ENCODE measurements around the gene TMCC2. TPM values are rescaled to one million over a fixed set of nuclear protein-coding genes. Genes with fewer than 3 reads are reported as not detected.

TMCC2 gene
- total and polyA plus RNA-seq, 2 of the 4 experiments (the other 2 are of a cell fraction): 2.0 to 4.2 TPM

DNA sequence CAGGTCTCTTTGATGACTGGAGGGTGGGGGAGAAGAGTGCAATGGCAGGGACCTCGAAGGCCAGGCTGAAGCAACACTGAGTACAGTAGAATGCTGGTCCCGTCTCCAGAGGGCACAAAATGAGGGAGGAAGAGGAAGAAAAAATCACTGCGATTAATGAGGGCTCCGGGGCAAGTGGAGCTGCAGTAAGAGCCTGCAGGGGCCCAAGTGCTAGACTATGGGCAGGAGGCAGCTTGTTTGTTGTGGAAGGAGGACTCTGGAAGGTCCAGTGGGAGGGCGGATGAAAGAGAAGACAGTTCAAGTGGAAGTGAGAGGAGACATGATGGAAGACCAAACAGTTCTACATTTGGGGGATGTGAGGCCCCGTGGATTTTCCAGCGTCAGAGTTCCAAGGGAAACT, 17.4 kb downstream of the TMCC2 start:
- CTCF ChIA-PET: interaction anchor here (0.6 to 2.3 kb wide), 3 partner anchors 9 to 15 kb away, joined by 5 to 12 read pairs (median 11); no protein-coding TSS in a partner anchor
- no peak for TF ChIP-seq MAFK (IDR thresholded peaks at IDR 0.05; ENCODE audit: low read depth, low read length)
- no peak for TF ChIP-seq ELK1 (IDR thresholded peaks at IDR 0.05; ENCODE audit: borderline replicate concordance, low read depth, low read length)
- no peak for TF ChIP-seq MXI1 (IDR thresholded peaks at IDR 0.05; ENCODE audit: borderline replicate concordance, low read depth, low read length)
- no peak for TF ChIP-seq FOS (IDR thresholded peaks at IDR 0.05; ENCODE audit: low read depth, low read length)
- TF ChIP-seq POLR2A (IDR thresholded peaks at IDR 0.05; ENCODE audit: low read depth, low read length): no peak
- TF ChIP-seq RAD21 (IDR thresholded peaks at IDR 0.05; ENCODE audit: low read length): no peak
- no peak for TF ChIP-seq SMC3 (IDR thresholded peaks at IDR 0.05; ENCODE audit: low read depth, low read length)
- TF ChIP-seq CHD1 (IDR thresholded peaks at IDR 0.05; ENCODE audit: low read depth, low read length): no peak
- TF ChIP-seq RFX5 (IDR thresholded peaks at IDR 0.05; ENCODE audit: low read depth, low read length): no peak
- no peak for TF ChIP-seq USF2 (IDR thresholded peaks at IDR 0.05; ENCODE audit: low read depth, low read length)
- no peak for TF ChIP-seq NFE2L2 (IDR thresholded peaks at IDR 0.05; ENCODE audit: low read depth, low read length)
- TF ChIP-seq BHLHE40 (IDR thresholded peaks at IDR 0.05; ENCODE audit: low read depth, low read length): no peak
- TF ChIP-seq RCOR1 (IDR thresholded peaks at IDR 0.05; ENCODE audit: insufficient replicate concordance, low read length): no peak
- no peak for TF ChIP-seq CEBPB (IDR thresholded peaks at IDR 0.05; ENCODE audit: low read depth, low read length)
- TF ChIP-seq, protein P1, sequence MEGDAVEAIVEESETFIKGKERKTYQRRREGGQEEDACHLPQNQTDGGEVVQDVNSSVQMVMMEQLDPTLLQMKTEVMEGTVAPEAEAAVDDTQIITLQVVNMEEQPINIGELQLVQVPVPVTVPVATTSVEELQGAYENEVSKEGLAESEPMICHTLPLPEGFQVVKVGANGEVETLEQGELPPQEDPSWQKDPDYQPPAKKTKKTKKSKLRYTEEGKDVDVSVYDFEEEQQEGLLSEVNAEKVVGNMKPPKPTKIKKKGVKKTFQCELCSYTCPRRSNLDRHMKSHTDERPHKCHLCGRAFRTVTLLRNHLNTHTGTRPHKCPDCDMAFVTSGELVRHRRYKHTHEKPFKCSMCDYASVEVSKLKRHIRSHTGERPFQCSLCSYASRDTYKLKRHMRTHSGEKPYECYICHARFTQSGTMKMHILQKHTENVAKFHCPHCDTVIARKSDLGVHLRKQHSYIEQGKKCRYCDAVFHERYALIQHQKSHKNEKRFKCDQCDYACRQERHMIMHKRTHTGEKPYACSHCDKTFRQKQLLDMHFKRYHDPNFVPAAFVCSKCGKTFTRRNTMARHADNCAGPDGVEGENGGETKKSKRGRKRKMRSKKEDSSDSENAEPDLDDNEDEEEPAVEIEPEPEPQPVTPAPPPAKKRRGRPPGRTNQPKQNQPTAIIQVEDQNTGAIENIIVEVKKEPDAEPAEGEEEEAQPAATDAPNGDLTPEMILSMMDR (conservative IDR thresholded peaks at IDR 0.05; ENCODE audit: low read depth, low read length): no peak
- no peak for TF ChIP-seq MAZ (IDR thresholded peaks at IDR 0.05; ENCODE audit: borderline replicate concordance, low read depth, low read length)

More for the DNA sequence above, 17.4 kb downstream of the TMCC2 start:
- peaks cover 12% of the 10 kb centered on the region for H3K9me1 ChIP-seq (ENCODE audit: insufficient read depth, low read length)
- no peaks in the 10 kb centered on the region for H3K9me3 ChIP-seq (ENCODE audit: control insufficient read depth, insufficient read depth, low read length)
- in situ Hi-C loops (cut with MboI; ENCODE audit: low sequenced_read_pairs) (no loop called here), dilution Hi-C loops (cut with HindIII; ENCODE audit: low sequenced_read_pairs, unreplicated experiment) (no loop called here), intact Hi-C loops (cut with micrococcal nuclease) (loop anchor here (5.0 kb wide), 1 partner anchor 33 kb away; the partner anchor contains the start of gene DSTYK)
- H2AFZ ChIP-seq (replicated peaks; ENCODE audit: low read length, poor library complexity): no peak overlapping the region
- no TSS peak for BruUV-seq (replicated peaks)
- H3K27me3 ChIP-seq (ENCODE audit: control insufficient read depth, insufficient read depth, low read length): no peaks in the 10 kb centered on the region
- no peak overlapping the region for H2BK120ac ChIP-seq (ENCODE audit: low read depth, low read length)
- no peak overlapping the region for H3K4me3 ChIP-seq (ENCODE audit: insufficient read depth, low read depth, low read length)
- H3K4me2 ChIP-seq (ENCODE audit: low read depth, low read length): no peak overlapping the region
- H3K14ac ChIP-seq (replicated peaks; ENCODE audit: low read depth, low read length): no peak overlapping the region; the same call in 1 of the 2 replicates
- H4K8ac ChIP-seq (ENCODE audit: low read depth in 2 of 2, low read length in 2 of 2): no peak overlapping the region
- H3K18ac ChIP-seq (ENCODE audit: low read depth, low read length): no peak overlapping the region
- no peak overlapping the region for H3K9ac ChIP-seq (ENCODE audit: low read depth, low read length)
- no peak overlapping the region for H2BK20ac ChIP-seq (ENCODE audit: low read depth, low read length)
- H3K4ac ChIP-seq (ENCODE audit: low read depth, low read length): no peak overlapping the region
- H2AK9ac ChIP-seq (replicated peaks; ENCODE audit: low read depth, low read length, poor library complexity): no peak overlapping the region
- POLR2A ChIA-PET (ENCODE audit: unreplicated experiment): interaction anchor here (0.6 kb wide), 1 partner anchor 15 kb away, joined by 3 read pairs; no protein-coding TSS in a partner anchor
- no peak overlapping the region for H3K23ac ChIP-seq (ENCODE audit: low read depth, low read length)
- no peak overlapping the region for H3K27ac ChIP-seq (ENCODE audit: insufficient read depth, low read length)
- H3K36me3 ChIP-seq (ENCODE audit: control insufficient read depth, insufficient read depth, low read length): 0 out of 2 replicates have a peak, but pooled peaks cover 2% of the 10 kb centered on the region
- H4K91ac ChIP-seq (ENCODE audit: insufficient read depth, low read depth, low read length): peak overlapping the region; percentile 38; the same call in 1 of the 2 replicates
- 0 out of 2 replicates have a peak, but pooled peaks cover 3% of the 10 kb centered on the region for H4K20me1 ChIP-seq (ENCODE audit: insufficient read depth, low read length)
- H4K5ac ChIP-seq (ENCODE audit: low read depth, low read length): no peak overlapping the region
- ATAC-seq (ENCODE audit: low read depth) (no peak), DNase-seq (no peak)
- H2BK15ac ChIP-seq (ENCODE audit: low read depth, low read length): no peak overlapping the region
- H3K4me1 ChIP-seq (ENCODE audit: control insufficient read depth, insufficient read depth, low read length): peaks cover 30% of the 10 kb centered on the region
- no peak overlapping the region; the same call in 1 of the 2 replicates for H2AK5ac ChIP-seq (ENCODE audit: low read depth, low read length)
- no peak overlapping the region for H2BK5ac ChIP-seq (ENCODE audit: low read depth, low read length, poor library complexity, severe bottlenecking)
- WGBS, 2 experiments (ENCODE audit: extremely low coverage in 2 of 2, insufficient read length in 1 of 2): 83% methylated on average over 3 of the region's 7 CpGs; no CpG with 5 or more reads in 1 of the 2 experiments
- H3K56ac ChIP-seq (ENCODE audit: extremely low read depth, insufficient read depth, low read length): no peak overlapping the region
- H3K79me1 ChIP-seq (ENCODE audit: low read depth in 1 of 2, low read length in 2 of 2): peaks cover 6 to 8% of the 10 kb centered on the region in 2 experiments; a peak in 2 of 4 replicates
